Bronchial epithelial cell (primary cell): Measurements from ENCODE around the gene TMX1. TPM values are rescaled to one million over a fixed set of nuclear protein-coding genes. Genes with fewer than 3 reads are reported as not detected.
A peak's percentile ranks its signal among the peaks of the same experiment; 100 is the strongest.

Experiments
- DNase-seq: peaks from one replicate; pipeline ENCODE4 v3.0.0-alpha.2; 2010; ENCODE audit warnings: low read depth
- FAIRE-seq: peaks from 2 replicates; lab custom pipeline; 2011; peaks lifted over from hg19 to GRCh38; lab: Jason Lieb, UNC
- H3K27me3 ChIP-seq: 2 replicates; pipeline ENCODE4 v1.5.1; 2011; ENCODE audit warnings: low read length; ENCODE audit not compliant: control insufficient read depth, insufficient read depth
- H3K36me3 ChIP-seq: 2 replicates; pipeline ENCODE4 v1.5.1; 2011; ENCODE audit warnings: low read length; ENCODE audit not compliant: control insufficient read depth, insufficient read depth
- H3K4me3 ChIP-seq: 2 replicates; pipeline ENCODE4 v1.5.1; 2011; ENCODE audit warnings: mild to moderate bottlenecking, low read depth, low read length, control low read depth
- total RNA-seq: library from RNA; depleted of rRNA; stranded (reverse); fragments of >200 nt; gene quantifications from 2 replicates; pipeline ENCODE4 v1.2.1, GENCODE V29; 2014
- TF ChIP-seq, protein P1 (sequence below): IDR thresholded peaks from 2 replicates; pipeline ENCODE4 v1.5.1; 2011; ENCODE audit warnings: mild to moderate bottlenecking, moderate library complexity, low read length, control low read depth, inconsistent platforms; ENCODE audit not compliant: insufficient read depth, severe bottlenecking

TMX1 gene
- total RNA-seq, 1 donor from 2014 or later = 58.2 TPM

DNA sequence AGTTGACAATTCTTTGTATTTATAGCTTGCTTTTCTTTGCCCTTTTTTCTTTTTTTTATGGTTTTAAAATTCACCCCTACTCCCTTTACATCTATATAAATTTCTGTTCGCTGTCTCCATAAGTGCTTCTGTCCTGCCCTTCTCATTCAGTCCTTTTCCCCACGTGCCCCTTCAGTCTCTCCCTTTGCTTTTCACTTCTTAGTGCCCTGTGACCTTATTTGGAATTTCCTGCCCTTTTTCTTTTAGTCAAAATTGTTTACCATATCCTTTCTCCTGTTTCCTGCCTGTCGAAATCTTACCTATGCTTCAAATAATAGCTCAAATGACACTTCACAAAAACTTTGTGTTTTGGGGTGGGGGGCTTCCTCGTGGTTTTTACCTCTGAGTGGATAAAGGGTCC is 6.0 kb downstream of the TMX1 start:
- FAIRE-seq (no peak), DNase-seq (no peak)
- TF ChIP-seq, protein P1, sequence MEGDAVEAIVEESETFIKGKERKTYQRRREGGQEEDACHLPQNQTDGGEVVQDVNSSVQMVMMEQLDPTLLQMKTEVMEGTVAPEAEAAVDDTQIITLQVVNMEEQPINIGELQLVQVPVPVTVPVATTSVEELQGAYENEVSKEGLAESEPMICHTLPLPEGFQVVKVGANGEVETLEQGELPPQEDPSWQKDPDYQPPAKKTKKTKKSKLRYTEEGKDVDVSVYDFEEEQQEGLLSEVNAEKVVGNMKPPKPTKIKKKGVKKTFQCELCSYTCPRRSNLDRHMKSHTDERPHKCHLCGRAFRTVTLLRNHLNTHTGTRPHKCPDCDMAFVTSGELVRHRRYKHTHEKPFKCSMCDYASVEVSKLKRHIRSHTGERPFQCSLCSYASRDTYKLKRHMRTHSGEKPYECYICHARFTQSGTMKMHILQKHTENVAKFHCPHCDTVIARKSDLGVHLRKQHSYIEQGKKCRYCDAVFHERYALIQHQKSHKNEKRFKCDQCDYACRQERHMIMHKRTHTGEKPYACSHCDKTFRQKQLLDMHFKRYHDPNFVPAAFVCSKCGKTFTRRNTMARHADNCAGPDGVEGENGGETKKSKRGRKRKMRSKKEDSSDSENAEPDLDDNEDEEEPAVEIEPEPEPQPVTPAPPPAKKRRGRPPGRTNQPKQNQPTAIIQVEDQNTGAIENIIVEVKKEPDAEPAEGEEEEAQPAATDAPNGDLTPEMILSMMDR = no peak
- peaks cover 3% of the 10 kb centered on the region for H3K36me3 ChIP-seq
- H3K4me3 ChIP-seq = no peak overlapping the region
- no peaks in the 10 kb centered on the region for H3K27me3 ChIP-seq

- no peak for DNase-seq
Observed at GRCh38 chr14:51248016-51248987, 8.3 kb downstream of the TMX1 start.

DNA sequence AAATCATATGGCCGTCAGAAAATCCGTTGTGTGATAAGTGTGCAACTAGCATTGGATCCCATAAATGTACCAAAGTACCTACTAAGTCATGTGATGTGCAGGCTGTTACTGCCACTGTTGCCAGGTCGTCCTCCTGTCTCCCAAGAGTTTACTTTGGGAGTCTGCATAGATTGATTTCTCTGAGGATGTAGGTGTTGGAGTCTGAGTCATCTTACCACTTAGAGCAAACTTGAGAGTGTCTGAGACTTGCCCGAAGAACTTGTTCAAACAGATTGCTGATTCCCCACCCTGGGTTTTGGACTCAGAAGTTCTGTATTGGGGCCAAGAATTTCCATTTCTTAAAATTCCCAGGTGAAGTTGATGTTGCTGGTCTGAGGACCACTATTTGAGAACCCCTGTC is 11.4 kb downstream of the TMX1 start:
- FAIRE-seq = no peak
- H3K4me3 ChIP-seq = no peak overlapping the region
- TF ChIP-seq, protein P1 = no peak
- DNase-seq = peak; percentile 88
- no peaks in the 10 kb centered on the region for H3K27me3 ChIP-seq
- peaks cover 3% of the 10 kb centered on the region for H3K36me3 ChIP-seq

More at GRCh38 chr14:51248016-51248987, 8.3 kb downstream of the TMX1 start:
- H3K36me3 ChIP-seq = peaks cover 3% of the 10 kb centered on the region
- no peak overlapping the region for H3K4me3 ChIP-seq
- TF ChIP-seq, protein P1 = no peak
- no peaks in the 10 kb centered on the region for H3K27me3 ChIP-seq
- FAIRE-seq = peak; percentile 7

DNA sequence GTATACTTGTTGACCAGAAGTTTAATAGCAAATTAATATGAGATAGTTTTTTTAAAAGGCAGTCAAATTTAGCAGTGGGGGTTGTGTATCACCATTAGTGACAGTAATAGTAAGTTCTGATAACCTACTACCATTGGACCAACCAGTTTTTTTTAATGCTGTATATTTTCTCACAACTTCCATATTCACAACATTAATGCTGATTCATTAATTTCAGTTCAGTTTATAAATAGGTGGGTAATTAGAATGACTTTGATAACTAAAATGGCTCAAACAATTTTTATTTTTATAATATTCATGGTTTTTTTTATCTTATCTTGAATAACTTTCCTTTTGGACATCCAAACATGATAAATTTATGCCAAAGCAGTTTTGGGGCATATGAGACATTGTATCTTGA is 13.8 kb downstream of the TMX1 start:
- TF ChIP-seq, protein P1 = no peak
- no peak for DNase-seq
- FAIRE-seq = no peak
- Histone ChIP-seq H3K36me3 (no peaks in the 10 kb centered on the region), H3K27me3 (no peaks in the 10 kb centered on the region), H3K4me3 (no peak overlapping the region)

DNA sequence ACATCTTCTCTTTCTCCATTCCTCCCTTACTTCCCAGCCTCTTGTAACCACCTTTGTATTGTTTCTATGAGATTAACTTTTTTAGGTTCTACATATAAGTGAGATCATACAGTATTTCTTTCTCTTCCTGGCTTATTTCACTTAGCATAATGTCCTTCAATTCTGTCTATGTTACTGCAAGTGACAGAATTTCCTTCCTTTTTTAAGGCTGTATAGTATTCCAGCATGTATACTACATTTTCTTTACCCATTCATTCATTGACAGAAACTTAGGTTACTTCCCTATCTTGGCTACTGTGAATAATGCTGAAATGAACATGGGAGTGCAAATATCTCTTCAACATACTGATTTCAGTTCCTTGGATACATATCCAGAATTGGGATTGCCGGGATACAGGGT is 18.2 kb downstream of the TMX1 start:
- TF ChIP-seq, protein P1 = no peak
- no peaks in the 10 kb centered on the region for H3K36me3 ChIP-seq
- DNase-seq (no peak), FAIRE-seq (no peak)
- H3K4me3 ChIP-seq = no peak overlapping the region
- H3K27me3 ChIP-seq = no peaks in the 10 kb centered on the region
